ENCODE measurements around the gene FAM13A. TPM values are rescaled to one million over a fixed set of nuclear protein-coding genes. Genes with fewer than 3 reads are reported as not detected.
A peak's percentile ranks its signal among the peaks of the same experiment; 100 is the strongest.

FAM13A gene
- total and polyA plus RNA-seq, 9 of the 15 experiments (the other 6 are each of a cell fraction or from before 2014, with no cell fraction given), result 11.3 to 23.3 (median 14.7) TPM

DNA sequence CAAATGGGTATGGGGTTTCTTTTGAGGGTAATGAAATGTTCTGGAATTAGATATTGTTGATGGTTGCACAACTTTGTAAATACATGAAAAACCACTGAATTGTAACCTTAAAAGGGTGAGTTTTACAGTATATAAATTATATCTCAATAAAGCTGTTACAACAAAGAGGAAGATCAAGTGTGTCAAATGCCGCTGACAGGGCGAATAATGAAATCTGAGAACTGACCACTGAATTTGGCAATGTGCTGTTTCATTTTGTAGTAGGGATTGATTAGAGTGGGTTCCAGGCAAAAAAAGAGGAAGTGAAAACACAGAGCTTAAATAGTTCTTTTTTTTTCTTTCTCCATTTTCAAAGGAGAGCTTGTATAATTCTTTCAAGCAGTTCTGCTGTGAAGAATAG, 198.2 kb downstream of the FAM13A start (continued):
- TF ChIP-seq ETV1 (tag; conservative IDR thresholded peaks at IDR 0.05; ENCODE audit: low read depth) (no peak), ZNF830 (CRISPR knock-in tag; IDR thresholded peaks at IDR 0.05) (no peak), FOXJ3 (CRISPR knock-in tag; IDR thresholded peaks at IDR 0.05) (no peak), POLR3G (IDR thresholded peaks at IDR 0.05; ENCODE audit: extremely low read depth, insufficient read length, insufficient replicate concordance) (no peak), CSDE1 (IDR thresholded peaks at IDR 0.05) (no peak), PHB2 (IDR thresholded peaks at IDR 0.05; ENCODE audit: low read depth) (no peak), RFX1 (IDR thresholded peaks at IDR 0.05) (no peak), MAFG (tag; conservative IDR thresholded peaks at IDR 0.05) (peak; percentile 28; the same call in 1 of the 2 replicates), NCOA4 (IDR thresholded peaks at IDR 0.05; ENCODE audit: partially characterized antibody) (no peak), MTA3 (IDR thresholded peaks at IDR 0.05; ENCODE audit: borderline replicate concordance) (no peak)
- TF ChIP-seq, protein P1, sequence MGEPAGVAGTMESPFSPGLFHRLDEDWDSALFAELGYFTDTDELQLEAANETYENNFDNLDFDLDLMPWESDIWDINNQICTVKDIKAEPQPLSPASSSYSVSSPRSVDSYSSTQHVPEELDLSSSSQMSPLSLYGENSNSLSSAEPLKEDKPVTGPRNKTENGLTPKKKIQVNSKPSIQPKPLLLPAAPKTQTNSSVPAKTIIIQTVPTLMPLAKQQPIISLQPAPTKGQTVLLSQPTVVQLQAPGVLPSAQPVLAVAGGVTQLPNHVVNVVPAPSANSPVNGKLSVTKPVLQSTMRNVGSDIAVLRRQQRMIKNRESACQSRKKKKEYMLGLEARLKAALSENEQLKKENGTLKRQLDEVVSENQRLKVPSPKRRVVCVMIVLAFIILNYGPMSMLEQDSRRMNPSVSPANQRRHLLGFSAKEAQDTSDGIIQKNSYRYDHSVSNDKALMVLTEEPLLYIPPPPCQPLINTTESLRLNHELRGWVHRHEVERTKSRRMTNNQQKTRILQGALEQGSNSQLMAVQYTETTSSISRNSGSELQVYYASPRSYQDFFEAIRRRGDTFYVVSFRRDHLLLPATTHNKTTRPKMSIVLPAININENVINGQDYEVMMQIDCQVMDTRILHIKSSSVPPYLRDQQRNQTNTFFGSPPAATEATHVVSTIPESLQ (CRISPR knock-in tag; IDR thresholded peaks at IDR 0.05), result no peak
- TF ChIP-seq, protein P2, sequence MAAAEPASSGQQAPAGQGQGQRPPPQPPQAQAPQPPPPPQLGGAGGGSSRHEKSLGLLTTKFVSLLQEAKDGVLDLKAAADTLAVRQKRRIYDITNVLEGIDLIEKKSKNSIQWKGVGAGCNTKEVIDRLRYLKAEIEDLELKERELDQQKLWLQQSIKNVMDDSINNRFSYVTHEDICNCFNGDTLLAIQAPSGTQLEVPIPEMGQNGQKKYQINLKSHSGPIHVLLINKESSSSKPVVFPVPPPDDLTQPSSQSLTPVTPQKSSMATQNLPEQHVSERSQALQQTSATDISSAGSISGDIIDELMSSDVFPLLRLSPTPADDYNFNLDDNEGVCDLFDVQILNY (CRISPR knock-in tag; IDR thresholded peaks at IDR 0.05), result no peak

Measured in K562 (cell line).